Uterus (tissue), 2 donors: ENCODE data around the gene NLRP13.

Experiments used
- POLR2A ChIP-seq, 2 donors: fragments of 450-650 bp; IDR thresholded peaks; one replicate each; pipeline ENCODE4 v1.6.1; 2016; ENCODE audit warnings: antibody characterized with exemption in 2 of 2, mild to moderate bottlenecking in 1 of 2, moderate library complexity in 1 of 2
- TF ChIP-seq, protein P1 (sequence below), 4 experiments: fragments of 200-600 bp in 2 of 4; fragments of 450-650 bp in 2 of 4; sonication (generic) in 2 of 4; IDR thresholded peaks; one replicate each; pipeline ENCODE4 v1.5.1; 2016 to 2019; ENCODE audit warnings: antibody characterized with exemption in 4 of 4, mild to moderate bottlenecking in 2 of 4, moderate library complexity in 1 of 4

DNA sequence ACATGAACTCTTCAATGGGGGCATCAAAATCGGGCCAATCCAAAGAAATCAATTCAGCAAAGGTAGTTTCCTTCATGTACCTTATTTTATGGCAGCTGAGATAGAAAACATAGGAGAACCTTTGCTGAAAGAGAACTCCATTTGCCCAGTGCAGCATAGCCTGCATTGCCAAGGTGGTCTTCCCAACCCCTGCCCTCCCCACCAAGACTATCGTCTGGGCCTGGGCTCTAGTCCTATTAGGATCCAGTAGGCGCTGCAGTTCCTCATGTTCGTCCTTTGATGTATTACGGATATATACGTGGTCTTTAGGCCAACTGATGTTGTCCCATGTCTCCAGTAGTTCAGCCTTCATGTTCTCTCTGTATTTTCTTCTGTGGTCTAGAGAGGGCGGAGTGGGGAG, 19.2 kb downstream of the NLRP13 start:
- TF ChIP-seq, protein P1, sequence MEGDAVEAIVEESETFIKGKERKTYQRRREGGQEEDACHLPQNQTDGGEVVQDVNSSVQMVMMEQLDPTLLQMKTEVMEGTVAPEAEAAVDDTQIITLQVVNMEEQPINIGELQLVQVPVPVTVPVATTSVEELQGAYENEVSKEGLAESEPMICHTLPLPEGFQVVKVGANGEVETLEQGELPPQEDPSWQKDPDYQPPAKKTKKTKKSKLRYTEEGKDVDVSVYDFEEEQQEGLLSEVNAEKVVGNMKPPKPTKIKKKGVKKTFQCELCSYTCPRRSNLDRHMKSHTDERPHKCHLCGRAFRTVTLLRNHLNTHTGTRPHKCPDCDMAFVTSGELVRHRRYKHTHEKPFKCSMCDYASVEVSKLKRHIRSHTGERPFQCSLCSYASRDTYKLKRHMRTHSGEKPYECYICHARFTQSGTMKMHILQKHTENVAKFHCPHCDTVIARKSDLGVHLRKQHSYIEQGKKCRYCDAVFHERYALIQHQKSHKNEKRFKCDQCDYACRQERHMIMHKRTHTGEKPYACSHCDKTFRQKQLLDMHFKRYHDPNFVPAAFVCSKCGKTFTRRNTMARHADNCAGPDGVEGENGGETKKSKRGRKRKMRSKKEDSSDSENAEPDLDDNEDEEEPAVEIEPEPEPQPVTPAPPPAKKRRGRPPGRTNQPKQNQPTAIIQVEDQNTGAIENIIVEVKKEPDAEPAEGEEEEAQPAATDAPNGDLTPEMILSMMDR (IDR thresholded peaks at IDR 0.05), result no peak
- no peak for TF ChIP-seq POLR2A (IDR thresholded peaks at IDR 0.05)
